C4-2B (cell line): ENCODE measurements around the gene ASIC2.

Experiments used
- ZFX ChIP-seq: fragments of 450-650 bp; IDR thresholded peaks from 2 replicates; pipeline ENCODE4 v1.6.1; 2017
- TF ChIP-seq, protein P1 (sequence below): fragments of 450-650 bp; conservative IDR thresholded peaks from 2 replicates; pipeline ENCODE4 v1.5.1; 2017; ENCODE audit warnings: mild to moderate bottlenecking

- TF ChIP-seq, protein P1, sequence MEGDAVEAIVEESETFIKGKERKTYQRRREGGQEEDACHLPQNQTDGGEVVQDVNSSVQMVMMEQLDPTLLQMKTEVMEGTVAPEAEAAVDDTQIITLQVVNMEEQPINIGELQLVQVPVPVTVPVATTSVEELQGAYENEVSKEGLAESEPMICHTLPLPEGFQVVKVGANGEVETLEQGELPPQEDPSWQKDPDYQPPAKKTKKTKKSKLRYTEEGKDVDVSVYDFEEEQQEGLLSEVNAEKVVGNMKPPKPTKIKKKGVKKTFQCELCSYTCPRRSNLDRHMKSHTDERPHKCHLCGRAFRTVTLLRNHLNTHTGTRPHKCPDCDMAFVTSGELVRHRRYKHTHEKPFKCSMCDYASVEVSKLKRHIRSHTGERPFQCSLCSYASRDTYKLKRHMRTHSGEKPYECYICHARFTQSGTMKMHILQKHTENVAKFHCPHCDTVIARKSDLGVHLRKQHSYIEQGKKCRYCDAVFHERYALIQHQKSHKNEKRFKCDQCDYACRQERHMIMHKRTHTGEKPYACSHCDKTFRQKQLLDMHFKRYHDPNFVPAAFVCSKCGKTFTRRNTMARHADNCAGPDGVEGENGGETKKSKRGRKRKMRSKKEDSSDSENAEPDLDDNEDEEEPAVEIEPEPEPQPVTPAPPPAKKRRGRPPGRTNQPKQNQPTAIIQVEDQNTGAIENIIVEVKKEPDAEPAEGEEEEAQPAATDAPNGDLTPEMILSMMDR = no peak
- no peak for TF ChIP-seq ZFX
These were observed 9.3 kb upstream of the ASIC2 start for GRCh38 chr17:33302394-33302793.
